HL-60/S4 treated with retinoic acid at 250 ng/mL for 4 days and 3 days (cell line): ENCODE measurements around the gene GLMP.

Source experiments
- in situ Hi-C: fragments of 300-500 bp; cut with MboI; formaldehyde crosslinking; loops from 2 replicates; pipeline ENCODE4 v1.7.0; 2022; ENCODE audit warnings: low sequenced_read_pairs

GLMP gene

DNA sequence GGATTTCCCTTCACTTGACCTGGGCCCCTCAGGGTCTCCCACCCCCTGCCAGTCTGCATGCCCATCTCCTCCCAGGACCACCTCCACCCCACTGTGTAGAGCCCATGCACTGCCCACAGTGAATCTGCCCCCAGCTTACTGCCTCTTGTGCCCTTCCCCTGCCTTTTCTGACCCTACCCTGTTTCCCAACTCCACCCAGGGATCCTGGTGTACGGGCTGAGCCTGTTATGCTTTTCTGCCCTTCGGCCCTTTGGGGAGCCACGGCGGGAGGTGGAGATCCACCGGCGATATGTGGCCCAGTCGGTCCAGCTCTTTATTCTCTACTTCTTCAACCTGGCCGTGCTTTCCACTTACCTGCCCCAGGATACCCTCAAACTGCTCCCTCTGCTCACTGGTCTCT is 9.4 kb downstream of the GLMP start:
- in situ Hi-C loops, result no loop called here

DNA sequence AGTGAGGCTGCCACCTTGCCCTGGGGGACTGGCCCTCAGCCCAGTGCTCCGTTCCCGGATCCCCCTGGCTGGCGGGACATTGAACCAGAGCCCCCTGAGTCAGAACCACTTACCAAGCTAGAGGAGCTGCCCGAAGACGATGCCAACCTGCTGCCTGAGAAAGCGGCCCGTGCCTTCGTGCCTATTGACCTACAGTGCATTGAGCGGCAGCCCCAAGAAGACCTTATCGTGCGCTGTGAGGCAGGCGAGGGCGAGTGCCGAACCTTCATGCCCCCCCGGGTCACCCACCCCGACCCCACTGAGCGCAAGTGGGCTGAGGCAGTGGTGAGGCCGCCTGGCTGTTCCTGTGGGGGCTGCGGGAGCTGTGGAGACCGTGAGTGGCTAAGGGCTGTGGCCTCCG is 10.0 kb downstream of the GLMP start:
- in situ Hi-C loops, result no loop called here

DNA sequence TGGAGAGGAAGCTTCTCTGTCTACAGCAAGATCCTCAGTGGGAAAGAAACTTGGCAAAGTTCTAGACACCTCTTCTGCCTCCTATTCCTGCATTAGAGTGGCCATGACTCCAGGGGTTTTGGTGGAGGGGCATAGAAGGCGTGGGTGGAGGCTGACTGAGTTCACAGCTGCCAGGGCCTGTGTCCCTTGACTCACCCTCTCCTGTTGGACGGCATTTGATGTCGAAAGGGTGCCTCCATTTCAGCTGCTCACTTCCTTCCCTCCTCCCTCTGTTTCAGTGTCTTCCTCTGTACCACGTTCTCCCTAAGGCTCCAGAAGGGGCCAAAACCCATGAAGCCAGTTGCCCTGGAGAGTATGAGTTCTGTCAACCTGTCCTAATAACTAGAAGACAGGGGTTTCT is 10.7 kb downstream of the GLMP start:
- in situ Hi-C loops, result no loop called here

DNA sequence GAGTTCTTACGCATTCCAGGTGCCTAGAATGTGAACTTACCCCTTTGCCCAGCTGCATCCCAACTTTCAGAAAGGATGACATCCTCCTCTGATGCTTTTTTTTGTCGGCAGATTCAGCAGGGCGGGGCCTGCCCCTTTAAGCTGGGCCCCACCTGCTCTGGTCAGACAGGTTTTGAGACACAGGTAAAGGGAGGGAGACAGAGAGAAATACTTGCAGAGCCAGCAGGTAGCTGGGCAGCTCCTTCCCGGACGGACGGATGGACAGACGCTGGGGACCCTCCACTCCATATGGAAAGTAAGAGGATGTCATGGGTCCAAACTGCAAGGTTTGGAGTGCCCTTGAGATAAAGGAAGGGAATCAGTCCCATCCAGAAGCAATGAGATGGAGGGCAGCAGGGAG is 11.4 kb downstream of the GLMP start, which contains the start of gene TMEM79:
TSS of gene TMEM79 (plus strand) at position 214 of the 400 bp plus-strand sequence. CDS start 902 bp downstream, outside the sequence.
- in situ Hi-C loops, result no loop called here

DNA sequence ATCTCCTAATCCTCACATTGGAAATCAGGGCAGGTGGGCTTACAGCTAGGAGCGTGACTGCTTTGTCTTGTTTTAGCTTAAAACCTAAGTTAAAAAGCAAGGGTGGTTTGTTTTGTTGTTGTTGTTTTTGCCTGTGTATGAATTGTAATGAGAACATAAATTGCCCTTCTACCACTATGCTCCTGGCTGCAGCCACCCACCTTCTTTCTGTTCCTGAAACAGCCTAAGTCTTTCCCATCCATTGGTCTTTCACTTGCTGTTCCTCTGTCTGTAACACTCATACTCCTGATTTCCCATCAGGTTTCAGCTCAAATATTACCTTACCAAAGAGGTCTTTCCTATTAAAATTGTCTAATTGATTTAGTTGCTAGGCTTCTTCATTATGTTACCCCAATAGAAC is 12.0 kb downstream of the GLMP start:
- in situ Hi-C loops, result no loop called here

DNA sequence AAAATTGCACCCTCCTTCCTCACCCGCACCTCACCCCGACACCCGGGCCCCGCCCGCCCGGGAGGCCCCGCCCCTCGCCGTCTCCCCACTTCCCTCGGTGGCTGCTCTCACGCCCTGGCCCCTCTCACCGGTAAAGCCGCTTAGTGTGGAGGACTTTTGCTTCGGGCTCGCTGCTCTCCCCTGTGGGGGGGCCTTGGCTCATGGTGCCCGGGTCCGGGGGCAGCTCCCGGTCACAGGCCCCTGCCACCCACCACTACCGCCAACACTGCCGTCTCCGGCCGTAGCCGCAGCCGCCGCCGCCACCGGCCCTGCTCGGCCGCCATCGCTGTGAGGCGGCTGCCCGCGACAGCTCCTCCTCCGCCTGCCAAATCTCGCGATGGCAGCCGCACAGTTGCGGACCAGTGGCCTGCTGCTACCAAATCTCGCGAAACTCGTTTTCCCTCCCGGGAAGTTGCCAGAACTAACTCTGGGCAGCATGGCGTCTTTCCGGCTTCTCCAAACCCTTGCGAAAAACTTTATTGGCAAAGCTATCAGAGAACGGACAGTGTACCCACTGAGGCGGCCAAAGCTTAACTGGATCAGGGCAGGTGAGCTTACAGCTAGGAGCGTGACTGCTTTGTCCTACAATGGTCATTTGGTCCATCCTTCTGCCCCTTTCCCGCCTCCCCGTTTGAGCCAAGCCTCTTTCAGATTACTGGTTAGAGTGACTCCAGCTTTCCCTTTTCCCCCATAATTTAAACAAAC is 12.8 kb downstream of the GLMP start, which contains the start of gene SMG5:
TSS of gene SMG5 (minus strand) at position 347 of the 744 bp plus-strand sequence. CDS start at position 202, 145 bp downstream.
- in situ Hi-C loops, result no loop called here

DNA sequence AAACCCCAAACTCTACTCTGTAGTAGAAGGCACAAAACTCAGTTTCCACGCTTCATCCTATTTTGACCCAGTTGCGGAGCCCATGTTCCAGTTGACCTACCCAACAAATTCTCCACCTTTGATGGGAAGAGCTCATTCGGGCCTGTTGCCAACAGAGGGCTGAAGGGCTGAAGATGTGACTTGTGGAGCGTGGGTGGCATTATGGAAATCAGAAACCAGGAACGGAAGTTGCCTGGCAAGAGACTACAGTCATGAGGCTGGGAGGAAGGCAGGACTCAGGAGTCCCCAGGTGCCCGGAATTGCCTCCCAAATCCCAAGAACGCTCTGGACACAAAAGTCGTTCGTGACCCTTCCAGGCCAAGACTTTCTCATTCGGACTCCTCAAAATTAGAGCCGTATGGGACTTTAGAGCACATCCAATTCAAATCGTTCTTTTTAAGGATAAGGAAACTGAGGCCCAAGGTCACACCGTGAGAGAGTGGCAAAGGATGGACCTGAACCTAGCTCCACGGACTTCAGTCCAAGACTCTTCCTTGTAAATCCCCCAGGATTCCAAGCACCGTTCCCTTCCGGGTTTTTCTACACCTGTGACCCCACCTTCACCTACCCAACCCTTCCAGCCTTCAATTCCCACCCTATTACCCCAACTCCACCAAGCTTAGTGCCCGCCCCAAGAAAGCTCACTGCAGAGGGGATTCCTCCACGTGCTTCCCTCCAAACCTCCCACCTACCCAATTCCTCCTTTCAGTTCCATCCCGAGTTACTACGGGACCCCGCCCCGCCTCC is 13.6 kb downstream of the GLMP start:
- in situ Hi-C loops, result no loop called here

DNA sequence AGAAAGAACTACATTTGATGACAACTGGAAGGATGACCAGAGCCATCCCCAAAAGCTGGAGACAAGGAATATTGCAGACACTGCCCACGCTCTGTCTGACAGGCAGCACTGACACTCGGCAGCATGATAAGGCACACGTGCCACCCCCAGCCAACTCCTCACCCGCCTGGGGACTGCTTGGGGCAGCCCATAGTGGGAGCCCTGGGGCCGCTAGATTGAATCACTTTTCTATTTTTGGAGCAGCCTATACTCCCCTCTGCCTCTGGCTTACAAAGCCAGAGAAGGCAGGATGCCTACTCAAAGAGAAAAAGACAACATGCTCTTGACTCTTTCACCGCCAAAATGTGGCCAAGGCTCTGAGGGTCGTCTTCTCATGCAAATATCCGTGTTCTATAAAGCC is 14.2 kb downstream of the GLMP start:
- in situ Hi-C loops, result no loop called here

DNA sequence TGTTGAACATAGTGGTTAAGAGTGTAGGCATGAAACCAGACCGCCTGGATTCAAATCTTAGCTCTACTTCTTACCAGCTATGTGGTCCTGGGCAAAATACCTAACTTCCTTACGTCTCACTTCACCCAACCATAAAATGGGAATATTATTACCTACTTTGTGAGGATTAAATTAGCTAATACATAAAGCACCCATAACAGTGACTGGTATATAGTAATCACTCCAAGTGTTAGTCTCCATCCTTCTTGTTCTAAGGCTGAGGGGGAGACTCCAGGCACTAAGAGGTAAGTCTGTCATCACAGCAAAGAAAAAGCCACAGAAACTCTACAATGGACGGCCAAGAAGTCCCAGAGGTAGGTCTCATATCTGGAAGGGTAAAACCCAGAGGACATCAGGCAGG is 15.6 kb downstream of the GLMP start:
- in situ Hi-C loops, result no loop called here

DNA sequence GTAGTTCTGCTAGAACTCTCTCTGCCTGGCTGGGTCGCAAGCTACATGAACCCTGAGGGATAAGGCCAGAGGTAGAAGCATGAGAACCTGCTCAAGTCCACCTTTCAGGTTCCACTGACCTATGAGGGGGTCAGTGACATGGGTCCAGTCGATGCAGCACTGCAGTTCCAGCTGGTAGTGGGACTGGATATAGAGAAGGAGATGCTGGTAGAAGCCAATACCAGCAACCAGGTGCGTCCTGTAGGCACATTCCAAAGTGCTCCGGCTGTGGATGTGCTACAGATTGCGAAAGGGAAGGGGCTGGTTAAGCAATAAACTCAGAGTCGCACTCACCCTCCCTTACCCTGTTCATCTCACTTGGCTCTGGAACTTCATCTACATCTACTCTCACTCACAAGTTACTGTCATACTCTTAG is 18.5 kb downstream of the GLMP start:
- in situ Hi-C loops, result no loop called here

DNA sequence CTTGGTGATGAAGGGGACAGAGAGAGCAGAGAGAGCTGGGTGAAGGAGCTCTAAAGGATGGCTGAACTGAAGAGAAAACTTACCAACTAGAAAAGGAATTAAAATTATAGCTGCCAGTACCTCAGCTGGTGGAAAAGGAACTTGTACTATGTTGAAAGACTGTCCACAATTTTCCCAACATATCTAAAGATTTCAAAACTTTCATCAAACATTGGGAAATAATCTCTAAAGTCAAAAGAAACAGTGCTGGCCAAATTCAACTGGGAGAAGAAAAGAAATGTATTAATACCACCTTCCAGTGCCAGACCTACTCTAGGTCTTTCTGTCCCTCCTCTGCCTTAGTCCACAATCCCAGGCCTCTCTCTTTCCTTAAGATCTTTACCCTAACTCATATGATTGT is 18.9 kb downstream of the GLMP start:
- in situ Hi-C loops, result no loop called here

DNA sequence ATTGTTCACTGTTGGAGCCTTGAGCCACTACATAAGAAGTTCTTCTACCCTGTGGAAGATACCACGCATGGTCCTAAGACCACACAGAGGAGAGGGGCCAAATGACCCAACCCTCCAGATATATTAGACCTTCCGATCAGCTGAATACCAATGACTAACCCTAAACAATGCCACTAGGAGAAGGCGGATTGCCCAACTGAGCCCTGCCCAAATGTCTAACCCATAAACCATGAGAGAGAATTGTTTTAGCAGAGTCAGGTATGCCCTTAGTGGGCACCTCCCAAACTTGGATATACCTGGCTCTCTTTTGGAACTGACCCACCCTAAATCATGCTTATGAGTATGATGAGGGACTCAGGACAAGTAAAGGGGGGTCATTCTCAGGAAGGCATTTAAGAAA is 25.2 kb downstream of the GLMP start:
- in situ Hi-C loops, result no loop called here

DNA sequence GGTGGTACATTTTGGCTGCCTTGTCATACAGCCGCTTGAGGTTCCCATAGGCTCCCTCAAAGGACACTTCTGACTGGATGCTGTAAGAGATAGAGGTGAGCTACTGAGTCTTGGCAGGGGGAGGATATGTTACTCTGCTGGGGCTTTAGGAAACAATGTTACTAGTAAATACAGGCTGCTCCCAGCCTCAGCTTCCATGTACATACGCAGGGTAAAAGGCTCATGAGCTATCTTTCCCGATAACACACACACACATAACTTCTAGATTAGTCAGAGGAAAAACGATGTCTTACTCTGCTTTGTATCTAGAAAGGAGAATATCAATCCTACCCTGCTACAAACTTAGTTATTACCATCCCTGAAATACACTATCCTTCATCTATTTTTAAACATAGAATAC is 27.1 kb downstream of the GLMP start:
- in situ Hi-C loops, result no loop called here

DNA sequence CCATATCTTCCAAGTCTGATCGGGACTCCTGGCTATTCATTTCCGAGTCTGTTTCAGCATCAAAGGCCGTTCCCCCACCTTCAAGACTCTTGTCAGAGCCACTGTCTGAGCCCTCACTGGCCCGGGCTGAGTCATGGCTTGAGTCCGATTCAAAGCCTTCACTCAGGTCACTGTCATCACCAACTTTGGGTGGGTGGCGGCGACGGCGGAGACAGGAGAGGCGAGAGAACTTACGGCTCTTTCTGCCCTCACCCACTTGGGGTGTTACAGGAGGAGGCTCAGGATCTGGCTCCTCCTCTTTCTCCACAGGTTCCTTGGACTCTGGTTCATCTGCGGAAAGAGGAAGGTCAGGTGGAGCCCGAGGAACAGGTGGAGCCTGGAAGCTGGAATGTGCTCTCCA is 29.4 kb downstream of the GLMP start:
- in situ Hi-C loops, result no loop called here

DNA sequence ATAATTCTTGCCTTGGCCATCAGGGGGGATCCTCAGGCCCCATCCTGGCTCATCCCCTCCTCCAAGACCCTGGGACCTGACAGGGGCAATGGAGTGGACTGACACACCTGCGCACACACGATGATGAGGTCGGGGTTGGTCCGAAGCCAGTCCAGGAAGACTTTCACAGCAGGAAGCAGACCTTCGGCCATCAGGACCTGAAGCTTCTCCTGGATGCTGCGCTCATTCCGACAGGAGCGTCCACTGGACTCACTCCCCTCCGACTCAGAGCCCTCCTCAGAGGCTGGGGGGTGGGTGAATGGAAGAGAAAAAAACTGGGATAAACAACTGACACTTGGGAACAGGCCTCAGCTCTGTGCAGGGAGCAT is 32.2 kb downstream of the GLMP start:
- in situ Hi-C loops, result no loop called here

DNA sequence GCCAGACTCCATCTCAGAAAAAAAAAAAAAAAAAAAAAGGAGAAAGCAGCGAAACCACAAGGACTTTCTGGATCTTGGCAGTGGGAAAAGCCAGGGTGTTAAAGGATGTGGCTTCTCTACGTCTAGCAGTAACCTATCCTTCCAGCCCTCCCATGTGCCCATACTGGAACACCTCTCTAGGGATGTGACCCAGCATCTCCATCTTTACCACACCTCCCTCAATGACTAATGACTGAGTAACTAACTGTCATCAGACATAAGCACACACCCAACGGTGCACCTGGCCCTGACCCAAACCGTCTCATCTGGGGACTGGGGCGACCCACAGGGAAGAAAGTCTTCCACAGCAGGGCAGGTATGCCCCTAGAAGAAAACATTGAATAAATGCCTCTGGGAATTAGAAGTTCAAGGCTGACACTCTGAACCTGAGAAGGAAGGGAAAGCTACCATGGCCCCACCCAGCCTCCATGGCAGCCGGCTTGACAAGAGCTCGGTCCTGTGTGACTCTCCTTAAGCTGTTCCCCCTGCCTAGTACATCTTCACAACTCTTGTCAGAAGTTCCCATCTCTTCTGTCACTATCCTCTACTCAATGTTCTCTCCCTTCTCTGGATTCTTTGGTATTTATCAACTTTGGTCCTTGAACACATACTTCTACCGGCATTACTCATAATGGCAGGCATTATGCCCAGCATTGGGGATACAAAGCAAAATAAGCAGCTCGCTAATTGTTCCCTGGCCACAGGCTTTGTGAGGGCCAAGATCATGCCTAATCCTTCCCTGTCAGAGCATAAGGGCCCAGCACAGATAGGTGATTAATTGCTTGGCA is 32.8 kb downstream of the GLMP start:
- in situ Hi-C loops, result no loop called here

DNA sequence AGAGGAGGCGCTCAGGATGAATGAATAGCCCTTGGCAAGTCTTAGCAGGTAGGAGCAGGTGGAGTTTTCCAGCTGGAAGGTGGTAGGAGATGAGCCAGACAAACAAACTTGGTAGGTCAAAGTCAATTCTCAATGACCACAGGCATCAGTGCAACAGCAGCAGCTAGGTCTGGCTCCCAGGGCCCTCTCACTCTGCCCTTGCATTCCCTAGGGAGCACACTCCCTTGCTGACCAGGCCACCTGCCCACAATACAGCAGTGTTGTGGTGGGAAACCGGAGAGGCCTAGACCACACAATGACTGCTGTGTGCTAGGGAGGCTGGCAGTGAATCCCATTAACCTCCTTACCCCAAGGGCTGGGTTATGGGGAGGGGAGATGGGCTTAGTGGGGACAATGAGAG is 34.6 kb downstream of the GLMP start:
- in situ Hi-C loops, result no loop called here

DNA sequence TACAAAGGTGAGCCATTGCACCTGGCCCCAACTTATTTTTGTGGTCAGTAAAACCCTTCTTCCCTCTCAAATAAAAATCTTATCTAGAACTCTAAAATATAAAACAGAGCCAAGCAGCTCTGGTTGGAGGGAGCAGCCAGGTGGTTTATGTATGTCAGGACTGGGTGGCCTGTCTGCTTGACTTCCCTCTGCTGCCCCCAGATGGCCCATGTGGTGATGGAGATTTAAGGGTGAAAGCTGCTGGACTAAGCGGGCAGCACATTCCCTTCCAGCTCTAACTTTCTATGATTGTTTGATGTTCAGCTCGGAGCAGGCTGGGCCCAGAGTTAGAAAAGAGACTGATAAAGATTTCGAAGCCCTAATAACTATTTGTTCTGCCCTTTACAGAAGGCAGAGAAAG is 35.7 kb downstream of the GLMP start:
- in situ Hi-C loops, result no loop called here

DNA sequence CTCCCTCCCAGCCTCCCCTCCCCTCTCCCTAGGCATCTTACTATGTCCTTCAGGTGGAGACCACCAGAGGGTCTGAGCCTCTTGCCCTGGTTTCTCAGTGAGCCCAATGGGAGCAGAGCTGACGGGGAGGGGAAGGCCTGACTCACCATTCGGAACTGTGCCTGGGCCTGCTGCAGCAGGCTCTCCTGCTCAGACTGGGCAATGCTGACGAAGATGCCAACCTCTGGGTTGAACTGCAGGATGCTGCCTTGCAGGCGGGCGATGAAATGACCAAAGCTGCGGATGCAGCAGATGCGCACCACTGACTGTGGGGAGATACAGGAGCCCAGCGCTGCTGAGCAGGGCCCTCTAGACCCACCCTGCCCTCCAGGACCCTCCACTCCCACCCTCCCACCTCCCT is 36.6 kb downstream of the GLMP start:
- in situ Hi-C loops, result no loop called here

DNA sequence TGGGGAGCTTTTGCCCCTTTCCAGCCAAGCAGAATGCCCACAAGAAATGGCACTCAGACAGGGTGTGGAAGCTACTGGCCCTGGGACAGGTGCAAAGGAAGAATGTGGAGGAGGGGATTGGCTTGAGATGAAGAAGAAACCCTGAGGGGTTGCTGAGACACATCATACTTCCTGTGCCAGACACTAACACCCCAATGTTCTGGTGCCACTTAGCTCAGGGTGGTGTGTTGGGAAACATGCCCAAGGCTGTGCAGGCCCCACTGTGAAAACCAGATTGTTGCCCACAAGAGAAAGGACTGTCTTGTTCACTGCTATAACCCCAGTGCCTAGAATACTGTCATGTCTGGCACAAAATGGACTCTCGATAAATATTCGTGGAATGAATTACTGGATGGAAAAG is 37.8 kb downstream of the GLMP start:
- in situ Hi-C loops, result no loop called here

DNA sequence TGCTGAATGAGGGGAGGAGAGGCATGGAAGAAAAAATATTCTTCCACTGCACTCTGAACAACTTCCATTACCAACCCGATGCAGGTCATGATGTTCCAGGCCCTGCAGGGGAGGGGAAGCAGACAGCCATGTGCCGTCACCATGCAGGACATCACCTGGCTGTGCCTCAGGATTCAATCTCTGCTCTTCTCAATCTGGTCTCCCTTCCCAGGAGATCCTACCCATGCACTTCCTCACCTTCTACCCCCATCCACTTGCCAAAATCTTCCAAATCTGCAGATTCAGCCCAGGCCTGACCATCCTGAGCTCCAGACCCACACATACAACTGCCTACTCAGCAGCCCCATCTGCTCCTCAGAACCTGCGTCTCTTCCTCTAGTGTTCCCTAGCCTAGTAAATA is 41.8 kb downstream of the GLMP start:
- in situ Hi-C loops, result no loop called here
